Smooth muscle cell (in vitro differentiated cells): ENCODE data around the gene DUS4L. TPM values are rescaled to one million over a fixed set of nuclear protein-coding genes. Genes with fewer than 3 reads are reported as not detected.

Experiments
- DNase-seq: peaks from one replicate; lab custom pipeline; 2025; ENCODE audit not compliant: unreplicated experiment; lab: John Stamatoyannopoulos, UW
- H2AFZ ChIP-seq: fragments of 200-600 bp; sonication (generic); 2 replicates; pipeline ENCODE4 v1.6.0; 2016; ENCODE audit warnings: antibody characterized with exemption, low read depth, mild to moderate bottlenecking
- H3F3A ChIP-seq: fragments of 200-600 bp; sonication (generic); 2 replicates; pipeline ENCODE4 v1.6.0; 2017; ENCODE audit warnings: antibody characterized with exemption, low read depth
- H3K27ac ChIP-seq: fragments of 200-600 bp; sonication (generic); 2 replicates; pipeline ENCODE4 v1.5.1; 2016; ENCODE audit warnings: low read depth, mild to moderate bottlenecking
- H3K27me3 ChIP-seq: fragments of 200-600 bp; sonication (generic); 2 replicates; pipeline ENCODE4 v1.6.1; 2016; ENCODE audit warnings: low read depth, mild to moderate bottlenecking
- H3K36me3 ChIP-seq: fragments of 200-600 bp; sonication (generic); 2 replicates; pipeline ENCODE4 v1.5.1; 2016; ENCODE audit warnings: low read depth
- H3K4me1 ChIP-seq: fragments of 200-600 bp; sonication (generic); 2 replicates; pipeline ENCODE4 v1.5.1; 2016; ENCODE audit warnings: low read depth
- H3K4me2 ChIP-seq: fragments of 200-600 bp; sonication (generic); 2 replicates; pipeline ENCODE4 v1.6.0; 2016; ENCODE audit warnings: mild to moderate bottlenecking
- H3K4me3 ChIP-seq: fragments of 200-600 bp; sonication (generic); 2 replicates; pipeline ENCODE4 v1.5.1; 2016; ENCODE audit warnings: mild to moderate bottlenecking
- H3K79me2 ChIP-seq: fragments of 200-600 bp; sonication (generic); 2 replicates; pipeline ENCODE4 v1.6.0; 2016; ENCODE audit warnings: low read depth, mild to moderate bottlenecking
- H3K9ac ChIP-seq: fragments of 200-600 bp; sonication (generic); 2 replicates; pipeline ENCODE4 v1.6.0; 2016; ENCODE audit warnings: low read depth
- H3K9me3 ChIP-seq: fragments of 200-600 bp; sonication (generic); replicated peaks from 2 replicates; pipeline ENCODE4 v1.5.1; 2016; ENCODE audit warnings: low read depth
- H4K20me1 ChIP-seq: fragments of 200-600 bp; sonication (generic); 2 replicates; pipeline ENCODE4 v1.6.0; 2016; ENCODE audit warnings: low read depth
- CTCF ChIP-seq: fragments of 200-600 bp; sonication (generic); IDR thresholded peaks from 2 replicates; pipeline ENCODE4 v1.5.1; 2017; ENCODE audit warnings: borderline replicate concordance, mild to moderate bottlenecking, antibody characterized with exemption; ENCODE audit not compliant: insufficient read depth, poor library complexity, severe bottlenecking
- WGBS: methylation state at CpG from one replicate; pipeline ENCODE4 v1.1.7; 2016; ENCODE audit warnings: low lambda C conversion rate; 5-methylcytosine and 5-hydroxymethylcytosine counted together
- polyA plus RNA-seq: library from polyadenylated mRNA; unstranded; fragments of >200 nt; fragmentation: Nextera tagmentation; extraction: Ambion mirVana; gene quantifications from 2 replicates; pipeline ENCODE4 v1.2.1, GENCODE V29; 2016
- total RNA-seq: library from RNA; depleted of rRNA; stranded (reverse); fragments of >200 nt; gene quantifications from 2 replicates; pipeline ENCODE4 v1.2.3, GENCODE V29; 2014

Gene DUS4L
- total and polyA plus RNA-seq, 2 experiments from 2014 or later: 5.1 to 14.0 TPM

- no peak for DNase-seq
- 6% methylated on average over 21 of the region's 21 CpGs for WGBS
Measured at GRCh38 chr7:107563081-107563774, 543 bp upstream of the DUS4L start.

GRCh38 chr7:107564553-107565298 lies 955 bp downstream of the DUS4L start:
- H3K36me3 ChIP-seq: peaks cover 4% of the 10 kb centered on the region
- H3K27me3 ChIP-seq: no peaks in the 10 kb centered on the region
- no peaks in the 10 kb centered on the region for H3F3A ChIP-seq
- H3K4me1 ChIP-seq: peaks cover 25% of the 10 kb centered on the region
- peaks cover 4% of the 10 kb centered on the region for H4K20me1 ChIP-seq
- peaks cover 43% of the 10 kb centered on the region for H3K79me2 ChIP-seq
- H3K9me3 ChIP-seq: no peaks in the 10 kb centered on the region
- peak overlapping the region; percentile 84 for H3K27ac ChIP-seq
- 39% methylated on average over 9 of the region's 9 CpGs for WGBS
- peak overlapping the region; percentile 84 for H2AFZ ChIP-seq
- peak overlapping the region; percentile 92 for H3K4me2 ChIP-seq
- peak overlapping the region; percentile 95 for H3K9ac ChIP-seq
- no peak for DNase-seq
- peak overlapping the region; percentile 79 for H3K4me3 ChIP-seq
- no peak for TF ChIP-seq CTCF

More at GRCh38 chr7:107563081-107563774, 543 bp upstream of the DUS4L start:
- TF ChIP-seq CTCF: no peak
- Histone ChIP-seq H3K9ac (peak overlapping the region; percentile 95), H3K9me3 (no peaks in the 10 kb centered on the region), H4K20me1 (peaks cover 12% of the 10 kb centered on the region), H2AFZ (peak overlapping the region; percentile 84), H3K27ac (peak overlapping the region; percentile 84), H3K4me3 (peak overlapping the region; percentile 79), H3K27me3 (no peaks in the 10 kb centered on the region), H3K36me3 (peaks cover 4% of the 10 kb centered on the region), H3F3A (no peaks in the 10 kb centered on the region), H3K4me1 (peaks cover 25% of the 10 kb centered on the region), H3K4me2 (peak overlapping the region; percentile 92), H3K79me2 (peaks cover 58% of the 10 kb centered on the region)

GRCh38 chr7:107570298-107570697 lies 6.5 kb downstream of the DUS4L start:
- no peak for DNase-seq
- no peaks in the 10 kb centered on the region for H3K27me3 ChIP-seq
- no peaks in the 10 kb centered on the region for H3K4me1 ChIP-seq
- H3F3A ChIP-seq: no peaks in the 10 kb centered on the region
- H3K4me3 ChIP-seq: no peak overlapping the region
- H3K27ac ChIP-seq: no peak overlapping the region
- WGBS: 96% methylated on average over 2 of the region's 2 CpGs
- no peak overlapping the region for H2AFZ ChIP-seq
- H3K9ac ChIP-seq: no peak overlapping the region
- H3K36me3 ChIP-seq: peaks cover 4% of the 10 kb centered on the region
- no peak for TF ChIP-seq CTCF
- no peak overlapping the region for H3K4me2 ChIP-seq
- no peaks in the 10 kb centered on the region for H4K20me1 ChIP-seq
- H3K9me3 ChIP-seq: no peaks in the 10 kb centered on the region
- peaks cover 9% of the 10 kb centered on the region for H3K79me2 ChIP-seq
